ENCODE data around the gene RBM38. TPM values are rescaled to one million over a fixed set of nuclear protein-coding genes. Genes with fewer than 3 reads are reported as not detected.
A peak's percentile ranks its signal among the peaks of the same experiment; 100 is the strongest.

RBM38 gene
- total and polyA plus RNA-seq, 2 of the 13 experiments (the other 11 are each of a cell fraction or from before 2014, with no cell fraction given): 24.2 to 34.2 TPM

GRCh38 chr20:57438552-57438951 lies 47.4 kb downstream of the RBM38 start:
- Histone ChIP-seq H3K9me3 (ENCODE audit: low read length) (no peaks in the 10 kb centered on the region), H3K4me3 (replicated peaks in 1 of 3; ENCODE audit: insufficient read depth in 1 of 3, low read depth in 2 of 3, low read length in 3 of 3) (no peak overlapping the region), H3K9ac (ENCODE audit: insufficient read depth, low read depth, low read length) (no peak overlapping the region), H2AFZ (ENCODE audit: low read length) (no peak overlapping the region), H3K27me3 (ENCODE audit: control insufficient read depth in 1 of 2, insufficient read depth in 2 of 2, low read length in 2 of 2) (peaks cover 9 to 57% of the 10 kb centered on the region in 2 experiments), H3K27ac (ENCODE audit: extremely low read length, insufficient read depth, low read length) (no peak overlapping the region), H3K36me3 (replicated peaks in 1 of 2; ENCODE audit: control insufficient read depth in 1 of 2, insufficient read depth in 2 of 2, low read length in 2 of 2) (no peaks in the 10 kb centered on the region), H3K79me2 (ENCODE audit: insufficient read depth, low read length) (no peaks in the 10 kb centered on the region), H3K4me1 (ENCODE audit: insufficient read depth, low read length) (peaks cover 37% of the 10 kb centered on the region), H4K20me1 (ENCODE audit: insufficient read depth, low read length) (no peaks in the 10 kb centered on the region; the same call in 1 of the 2 replicates), H3K4me2 (ENCODE audit: low read depth, low read length) (no peak overlapping the region)
- in situ Hi-C loops (cut with HindIII; ENCODE audit: extremely low pct_ligation_motif_present, low pct_unique_long_range_greater_than_20kb): no loop called here
- peak; percentile 95 for TF ChIP-seq ZNF331 (CRISPR knock-in tag; IDR thresholded peaks at IDR 0.05)
- no peak for TF ChIP-seq ZZZ3 (CRISPR knock-in tag; IDR thresholded peaks at IDR 0.05; ENCODE audit: borderline replicate concordance)
- no peak for TF ChIP-seq MAZ (IDR thresholded peaks at IDR 0.05; ENCODE audit: borderline replicate concordance, low read depth, low read length)
- no peak for TF ChIP-seq MAZ (CRISPR knock-in tag; IDR thresholded peaks at IDR 0.05; ENCODE audit: low read depth)
- ATAC-seq: no peak
- ChIA-PET POLR2A (no interaction called here), CTCF (ENCODE audit: low intra/inter-chr PET ratio, low total read pairs) (no interaction called here)
- no TSS peak for BruUV-seq (replicated peaks)
- WGBS (ENCODE audit: low lambda C conversion rate): 0% methylated on average over 3 of the region's 5 CpGs
- intact Hi-C loops (cut with micrococcal nuclease; ENCODE audit: unreplicated experiment): no loop called here
- FAIRE-seq: no peak
- no peak for DNase-seq (ENCODE audit: low spot score)

- no peak for TF ChIP-seq MXD1 (CRISPR knock-in tag; IDR thresholded peaks at IDR 0.05)
- peak; percentile 88 for TF ChIP-seq HNRNPL (IDR thresholded peaks at IDR 0.05; ENCODE audit: low read depth, low read length)
- 10% methylated on average over 6 of the region's 6 CpGs for WGBS (ENCODE audit: low lambda C conversion rate)
- ChIA-PET CTCF (ENCODE audit: low intra/inter-chr PET ratio, low total read pairs) (no interaction called here), POLR2A (interaction anchor here (1.1 kb wide), 1 partner anchor 51 kb away, joined by 3 read pairs; no protein-coding TSS in a partner anchor)
- Histone ChIP-seq H3K9ac (ENCODE audit: insufficient read depth, low read depth, low read length) (no peak overlapping the region), H3K9me3 (ENCODE audit: low read length) (no peaks in the 10 kb centered on the region), H3K36me3 (replicated peaks in 1 of 2; ENCODE audit: control insufficient read depth in 1 of 2, insufficient read depth in 2 of 2, low read length in 2 of 2) (no peaks in the 10 kb centered on the region), H3K4me2 (ENCODE audit: low read depth, low read length) (no peak overlapping the region), H4K20me1 (ENCODE audit: insufficient read depth, low read length) (no peaks in the 10 kb centered on the region; the same call in 1 of the 2 replicates), H3K79me2 (ENCODE audit: insufficient read depth, low read length) (no peaks in the 10 kb centered on the region), H3K4me3 (replicated peaks in 1 of 3; ENCODE audit: insufficient read depth in 1 of 3, low read depth in 2 of 3, low read length in 3 of 3) (no peak overlapping the region), H3K4me1 (ENCODE audit: insufficient read depth, low read length) (peaks cover 32% of the 10 kb centered on the region), H3K27ac (ENCODE audit: extremely low read length, insufficient read depth, low read length) (no peak overlapping the region), H3K27me3 (ENCODE audit: control insufficient read depth in 1 of 2, insufficient read depth in 2 of 2, low read length in 2 of 2) (peaks cover 9 to 55% of the 10 kb centered on the region in 2 experiments), H2AFZ (ENCODE audit: low read length) (no peak overlapping the region)
- in situ Hi-C loops (cut with HindIII; ENCODE audit: extremely low pct_ligation_motif_present, low pct_unique_long_range_greater_than_20kb) (no loop called here), intact Hi-C loops (cut with micrococcal nuclease; ENCODE audit: unreplicated experiment) (no loop called here)
- no peak for ATAC-seq
- no TSS peak for BruUV-seq (replicated peaks)
- FAIRE-seq: no peak
- DNase-seq (ENCODE audit: low spot score): no peak
Measured at GRCh38 chr20:57439432-57439831, 48.2 kb downstream of the RBM38 start.
